ENCODE data around the gene HTR4. TPM values are rescaled to one million over a fixed set of nuclear protein-coding genes. Genes with fewer than 3 reads are reported as not detected.

HTR4 gene
- total and polyA plus RNA-seq, 2 donors (not counting 3 experiments of a cell fraction or from before 2014, with no cell fraction given): not detected

DNA sequence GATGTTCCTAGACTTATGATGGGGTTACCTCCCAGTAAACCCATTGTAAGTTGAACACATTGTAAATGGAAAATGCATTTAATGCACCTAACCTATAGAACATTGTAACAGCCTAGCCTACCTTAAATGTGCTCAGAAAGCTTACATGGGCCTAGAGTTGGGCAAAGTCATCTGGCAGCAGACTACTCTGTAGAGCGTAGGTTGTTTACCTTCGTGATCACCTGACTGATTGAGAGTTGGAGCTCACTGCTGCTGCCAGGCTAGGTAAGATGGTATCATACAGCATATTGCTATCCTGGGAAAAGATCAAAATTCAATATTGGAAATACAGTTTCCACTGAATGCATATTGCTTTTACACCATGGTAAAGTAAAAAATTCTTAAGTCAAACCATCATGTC is 95.4 kb downstream of the HTR4 start:
- Histone ChIP-seq H3K9me3 (replicated peaks; ENCODE audit: control insufficient read depth, insufficient read depth, low read length) (no peaks in the 10 kb centered on the region), H3K4me1 (ENCODE audit: control insufficient read depth, extremely low read depth, insufficient read depth, low read length) (peaks cover 3% of the 10 kb centered on the region), H3K4me2 (ENCODE audit: insufficient read depth, low read length) (no peak overlapping the region), H3K9me1 (replicated peaks; ENCODE audit: control insufficient read depth, extremely low read depth, insufficient read depth, low read length) (no peaks in the 10 kb centered on the region), H3K27ac (ENCODE audit: insufficient read depth, low read depth, low read length) (no peak overlapping the region), H3K79me2 (ENCODE audit: control insufficient read depth, insufficient read depth, low read length) (no peaks in the 10 kb centered on the region), H3K9ac (replicated peaks; ENCODE audit: extremely low read depth, insufficient read depth, low read length) (no peak overlapping the region), H3K36me3 (ENCODE audit: control insufficient read depth in 2 of 2, extremely low read depth in 1 of 2, insufficient read depth in 2 of 2, low read length in 2 of 2) (no peaks in the 10 kb centered on the region), H3K27me3 (ENCODE audit: control insufficient read depth in 2 of 2, insufficient read depth in 2 of 2, low read length in 2 of 2) (peaks cover 0 to 3% of the 10 kb centered on the region in 2 experiments), H4K20me1 (replicated peaks; ENCODE audit: control insufficient read depth, extremely low read depth, insufficient read depth, low read length) (no peaks in the 10 kb centered on the region), H2AFZ (ENCODE audit: low read depth, low read length) (no peak overlapping the region), H3K4me3 (replicated peaks in 1 of 3; ENCODE audit: insufficient read depth in 1 of 3, low read depth in 1 of 3, low read length in 3 of 3) (no peak overlapping the region)
- ChIA-PET CTCF (no interaction called here), POLR2A (no interaction called here)
- intact Hi-C loops (cut with micrococcal nuclease): no loop called here
- dilution Hi-C loops (cut with MboI; ENCODE audit: extremely low pct_ligation_motif_present, low sequenced_read_pairs): no loop called here
- BruUV-seq (replicated peaks): no TSS peak
- no peak for FAIRE-seq
- DNase-seq (ENCODE audit: low read depth, low spot score): no peak
- no peak for TF ChIP-seq MAX (IDR thresholded peaks at IDR 0.05; ENCODE audit: insufficient read depth, insufficient read length)
- no peak for TF ChIP-seq POLR2AphosphoS5 (IDR thresholded peaks at IDR 0.05; ENCODE audit: insufficient read depth, low read depth, low read length)
- no peak for TF ChIP-seq FOS (IDR thresholded peaks at IDR 0.05; ENCODE audit: borderline replicate concordance, insufficient read depth, low read length)
- TF ChIP-seq MYC (IDR thresholded peaks at IDR 0.05; ENCODE audit: low read depth, low read length): no peak
- no peak for TF ChIP-seq JUN (IDR thresholded peaks at IDR 0.05; ENCODE audit: borderline replicate concordance, insufficient read depth, insufficient read length, low read depth)

DNA sequence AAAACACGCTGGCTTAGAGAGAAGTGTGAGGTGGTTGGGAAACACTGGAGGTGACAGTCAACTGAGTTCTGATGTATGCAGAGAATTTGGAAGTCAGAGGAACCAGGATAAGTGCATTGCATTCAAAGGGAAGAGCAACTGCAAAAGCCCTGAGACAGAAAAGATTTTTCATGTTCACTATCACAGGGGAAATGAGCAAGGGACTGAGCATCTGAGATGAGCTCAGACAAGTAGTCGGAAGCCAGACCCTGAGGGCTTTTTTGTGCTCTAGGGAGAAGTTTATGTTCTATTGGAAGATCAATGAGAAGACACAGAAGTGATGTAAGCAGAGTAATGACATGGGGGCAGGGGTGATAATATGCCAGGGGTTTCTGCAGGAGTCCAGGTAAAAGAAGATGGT is 97.5 kb downstream of the HTR4 start:
- POLR2A ChIA-PET: no interaction called here
- CTCF ChIA-PET: no interaction called here
- FAIRE-seq (no peak), DNase-seq (ENCODE audit: low read depth, low spot score) (no peak)
- H3K4me1 ChIP-seq (ENCODE audit: control insufficient read depth, extremely low read depth, insufficient read depth, low read length): peaks cover 3% of the 10 kb centered on the region
- dilution Hi-C loops (cut with MboI; ENCODE audit: extremely low pct_ligation_motif_present, low sequenced_read_pairs): no loop called here
- H3K79me2 ChIP-seq (ENCODE audit: control insufficient read depth, insufficient read depth, low read length): no peaks in the 10 kb centered on the region
- no peaks in the 10 kb centered on the region for H3K9me1 ChIP-seq (replicated peaks; ENCODE audit: control insufficient read depth, extremely low read depth, insufficient read depth, low read length)
- no peaks in the 10 kb centered on the region for H4K20me1 ChIP-seq (replicated peaks; ENCODE audit: control insufficient read depth, extremely low read depth, insufficient read depth, low read length)
- peaks cover 0 to 3% of the 10 kb centered on the region in 2 experiments for H3K27me3 ChIP-seq (ENCODE audit: control insufficient read depth in 2 of 2, insufficient read depth in 2 of 2, low read length in 2 of 2)
- no peak overlapping the region for H3K4me3 ChIP-seq (replicated peaks in 1 of 3; ENCODE audit: insufficient read depth in 1 of 3, low read depth in 1 of 3, low read length in 3 of 3)
- H3K9me3 ChIP-seq (replicated peaks; ENCODE audit: control insufficient read depth, insufficient read depth, low read length): no peaks in the 10 kb centered on the region
- no peak overlapping the region for H2AFZ ChIP-seq (ENCODE audit: low read depth, low read length)
- TF ChIP-seq GATA2 (IDR thresholded peaks at IDR 0.05; ENCODE audit: insufficient read depth, insufficient read length, low read depth, low read length) (no peak), POLR2AphosphoS5 (IDR thresholded peaks at IDR 0.05; ENCODE audit: insufficient read depth, low read depth, low read length) (no peak), EZH2 (IDR thresholded peaks at IDR 0.05; ENCODE audit: borderline replicate concordance, low read depth, low read length, severe bottlenecking) (no peak)
- intact Hi-C loops (cut with micrococcal nuclease): no loop called here
- no peak overlapping the region for H3K27ac ChIP-seq (ENCODE audit: insufficient read depth, low read depth, low read length)
- no peaks in the 10 kb centered on the region for H3K36me3 ChIP-seq (ENCODE audit: control insufficient read depth in 2 of 2, extremely low read depth in 1 of 2, insufficient read depth in 2 of 2, low read length in 2 of 2)
- no peak overlapping the region for H3K9ac ChIP-seq (replicated peaks; ENCODE audit: extremely low read depth, insufficient read depth, low read length)
- no TSS peak for BruUV-seq (replicated peaks)
- H3K4me2 ChIP-seq (ENCODE audit: insufficient read depth, low read length): no peak overlapping the region
